ENCODE data around the gene PPM1J.
"Not testable (repeated sequence)": the region's sequence is repeated elsewhere in the genome, so short reads cannot be mapped to it uniquely, and the experiment has no call there.

The PPM1J gene

GRCh38 chr1:112735752-112736151, 20.6 kb upstream of the PPM1J start:
- no peak overlapping the region for H3K9ac ChIP-seq (ENCODE audit: low read depth in 1 of 2, low read length in 2 of 2)
- peaks cover 2 to 11% of the 10 kb centered on the region in 2 donors for H3K27me3 ChIP-seq (ENCODE audit: control insufficient read depth in 2 of 2, insufficient read depth in 2 of 2, low read length in 2 of 2)
- no peaks in the 10 kb centered on the region for H3K4me1 ChIP-seq (ENCODE audit: control insufficient read depth in 2 of 2, insufficient read depth in 2 of 2, low read length in 2 of 2)
- no peaks in the 10 kb centered on the region for H3K9me3 ChIP-seq (ENCODE audit: control insufficient read depth in 2 of 2, low read length in 2 of 2)
- H3K4me3 ChIP-seq (ENCODE audit: low read length in 2 of 2), result no peak overlapping the region
- H3K27ac ChIP-seq (ENCODE audit: low read depth in 2 of 2, low read length in 2 of 2), result no peak overlapping the region
- H3K36me3 ChIP-seq (ENCODE audit: control insufficient read depth in 2 of 2, insufficient read depth in 2 of 2, low read length in 2 of 2), result no peaks in the 10 kb centered on the region

DNA sequence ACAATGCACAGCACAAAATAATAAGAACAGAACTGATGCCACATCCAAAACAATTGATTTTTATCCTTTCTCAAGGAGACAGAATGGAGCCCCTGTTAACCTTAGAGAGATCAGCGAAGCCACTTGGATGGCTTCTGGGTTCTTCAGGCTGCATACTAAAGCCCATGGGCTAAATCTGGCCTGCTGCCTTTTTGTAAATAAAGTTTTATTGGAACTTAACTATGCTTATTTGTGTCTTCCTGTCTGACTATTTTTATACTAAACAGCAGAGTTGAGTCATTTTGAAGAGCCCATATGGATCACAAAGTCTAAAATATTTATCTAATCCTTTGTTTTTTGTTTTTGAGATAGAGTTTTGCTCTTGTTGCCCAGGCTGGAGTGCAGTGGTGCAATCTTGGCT, 16.3 kb upstream of the PPM1J start:
- Histone ChIP-seq H3K9ac (ENCODE audit: low read depth in 1 of 2, low read length in 2 of 2) (no peak overlapping the region), H3K36me3 (ENCODE audit: control insufficient read depth in 2 of 2, insufficient read depth in 2 of 2, low read length in 2 of 2) (no peaks in the 10 kb centered on the region), H3K4me3 (ENCODE audit: low read length in 2 of 2) (no peak overlapping the region), H3K4me1 (ENCODE audit: control insufficient read depth in 2 of 2, insufficient read depth in 2 of 2, low read length in 2 of 2) (no peaks in the 10 kb centered on the region), H3K27me3 (ENCODE audit: control insufficient read depth in 2 of 2, insufficient read depth in 2 of 2, low read length in 2 of 2) (peaks cover 0 to 2% of the 10 kb centered on the region in 2 donors), H3K9me3 (ENCODE audit: control insufficient read depth in 2 of 2, low read length in 2 of 2) (no peaks in the 10 kb centered on the region), H3K27ac (ENCODE audit: low read depth in 2 of 2, low read length in 2 of 2) (no peak overlapping the region)

GRCh38 chr1:112729909-112730308, 14.8 kb upstream of the PPM1J start:
- H3K4me3 ChIP-seq (ENCODE audit: low read length in 2 of 2), result no peak overlapping the region
- no peaks in the 10 kb centered on the region for H3K4me1 ChIP-seq (ENCODE audit: control insufficient read depth in 2 of 2, insufficient read depth in 2 of 2, low read length in 2 of 2)
- no peak overlapping the region for H3K27ac ChIP-seq (ENCODE audit: low read depth in 2 of 2, low read length in 2 of 2)
- H3K36me3 ChIP-seq (ENCODE audit: control insufficient read depth in 2 of 2, insufficient read depth in 2 of 2, low read length in 2 of 2), result no peaks in the 10 kb centered on the region
- peaks cover 0 to 2% of the 10 kb centered on the region in 2 donors for H3K27me3 ChIP-seq (ENCODE audit: control insufficient read depth in 2 of 2, insufficient read depth in 2 of 2, low read length in 2 of 2)
- H3K9ac ChIP-seq (ENCODE audit: low read depth in 1 of 2, low read length in 2 of 2), result no peak overlapping the region
- no peaks in the 10 kb centered on the region for H3K9me3 ChIP-seq (ENCODE audit: control insufficient read depth in 2 of 2, low read length in 2 of 2)

DNA sequence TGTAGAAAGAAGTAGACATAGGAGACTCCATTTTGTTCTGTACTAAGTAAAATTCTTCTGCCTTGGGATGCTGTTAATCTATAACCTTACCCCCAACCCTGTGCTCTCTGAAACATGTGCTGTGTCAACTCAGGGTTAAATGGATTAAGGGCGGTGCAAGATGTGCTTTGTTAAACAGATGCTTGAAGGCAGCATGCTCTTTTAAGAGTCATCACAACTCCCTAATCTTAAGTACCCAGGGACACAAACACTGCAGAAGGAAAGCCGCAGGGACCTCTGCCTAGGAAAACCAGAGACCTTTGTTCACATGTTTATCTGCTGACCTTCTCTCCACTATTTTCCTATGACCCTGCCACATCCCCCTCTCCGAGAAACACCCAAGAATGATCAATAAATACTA, 13.9 kb upstream of the PPM1J start:
- not testable (repeated sequence) for H3K9ac ChIP-seq (ENCODE audit: low read depth in 1 of 2, low read length in 2 of 2); H3K27ac ChIP-seq (ENCODE audit: low read depth in 2 of 2, low read length in 2 of 2); H3K9me3 ChIP-seq (ENCODE audit: control insufficient read depth in 2 of 2, low read length in 2 of 2); H3K27me3 ChIP-seq (ENCODE audit: control insufficient read depth in 2 of 2, insufficient read depth in 2 of 2, low read length in 2 of 2); H3K36me3 ChIP-seq (ENCODE audit: control insufficient read depth in 2 of 2, insufficient read depth in 2 of 2, low read length in 2 of 2); H3K4me3 ChIP-seq (ENCODE audit: low read length in 2 of 2); H3K4me1 ChIP-seq (ENCODE audit: control insufficient read depth in 2 of 2, insufficient read depth in 2 of 2, low read length in 2 of 2)

DNA sequence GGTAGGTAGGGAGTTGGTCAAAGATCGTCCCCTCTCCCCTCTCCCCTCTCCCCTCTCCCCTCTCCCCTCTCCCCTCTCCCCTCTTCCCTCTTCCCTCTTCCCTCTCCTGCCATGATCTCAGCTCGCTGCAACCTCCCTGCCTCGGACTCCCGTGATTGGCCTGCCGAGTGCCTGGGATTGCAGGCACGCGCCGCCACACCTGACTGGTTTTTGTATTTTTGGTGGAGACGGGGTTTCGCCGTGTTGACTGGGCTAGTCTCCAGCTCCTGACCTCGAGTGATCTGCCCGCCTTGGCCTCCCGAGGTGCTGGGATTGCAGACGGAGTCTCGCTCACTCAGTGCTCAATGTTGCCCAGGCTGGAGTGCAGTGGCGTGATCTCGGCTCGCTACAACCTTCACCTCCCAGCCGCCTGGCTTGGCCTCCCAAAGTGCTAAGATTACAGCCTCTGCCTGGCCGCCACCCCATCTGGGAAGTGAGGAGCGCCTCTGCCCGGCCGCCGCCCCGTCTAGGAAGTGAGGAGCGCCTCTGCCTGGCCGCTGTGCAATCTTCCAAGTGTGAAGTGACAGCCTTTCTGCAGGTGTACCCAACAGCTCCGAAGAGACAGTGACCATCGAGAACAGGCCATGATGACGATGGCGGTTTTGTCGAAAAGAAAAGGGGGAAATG, 13.3 kb upstream of the PPM1J start:
- not testable (repeated sequence) for H3K4me1 ChIP-seq (ENCODE audit: control insufficient read depth in 2 of 2, insufficient read depth in 2 of 2, low read length in 2 of 2); H3K27me3 ChIP-seq (ENCODE audit: control insufficient read depth in 2 of 2, insufficient read depth in 2 of 2, low read length in 2 of 2); H3K4me3 ChIP-seq (ENCODE audit: low read length in 2 of 2); H3K9me3 ChIP-seq (ENCODE audit: control insufficient read depth in 2 of 2, low read length in 2 of 2); H3K36me3 ChIP-seq (ENCODE audit: control insufficient read depth in 2 of 2, insufficient read depth in 2 of 2, low read length in 2 of 2); H3K27ac ChIP-seq (ENCODE audit: low read depth in 2 of 2, low read length in 2 of 2); H3K9ac ChIP-seq (ENCODE audit: low read depth in 1 of 2, low read length in 2 of 2)

DNA sequence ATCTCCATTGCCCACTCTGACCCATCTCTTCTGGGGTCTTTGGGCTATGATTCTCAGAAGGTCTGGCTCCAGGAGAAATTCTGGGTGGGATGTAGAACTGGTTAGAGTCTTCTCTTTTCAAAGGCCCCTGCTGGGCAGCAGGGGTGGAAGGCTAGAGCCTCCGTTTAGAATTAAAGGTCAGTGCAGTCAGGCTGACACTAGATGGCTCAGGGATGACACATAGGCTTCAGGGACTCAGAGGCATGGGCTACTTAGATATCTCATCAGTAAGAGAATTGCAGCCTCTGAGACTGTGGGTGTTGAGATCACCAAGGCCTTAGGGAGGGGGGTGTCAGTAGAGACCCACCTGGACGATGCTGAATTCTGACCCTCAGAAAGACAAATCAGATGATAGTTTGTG, 12.6 kb upstream of the PPM1J start:
- H3K36me3 ChIP-seq (ENCODE audit: control insufficient read depth in 2 of 2, insufficient read depth in 2 of 2, low read length in 2 of 2), result no peaks in the 10 kb centered on the region
- H3K27ac ChIP-seq (ENCODE audit: low read depth in 2 of 2, low read length in 2 of 2), result no peak overlapping the region
- H3K4me1 ChIP-seq (ENCODE audit: control insufficient read depth in 2 of 2, insufficient read depth in 2 of 2, low read length in 2 of 2), result no peaks in the 10 kb centered on the region
- H3K4me3 ChIP-seq (ENCODE audit: low read length in 2 of 2), result no peak overlapping the region
- H3K9me3 ChIP-seq (ENCODE audit: control insufficient read depth in 2 of 2, low read length in 2 of 2), result no peaks in the 10 kb centered on the region
- H3K9ac ChIP-seq (ENCODE audit: low read depth in 1 of 2, low read length in 2 of 2), result no peak overlapping the region
- no peaks in the 10 kb centered on the region for H3K27me3 ChIP-seq (ENCODE audit: control insufficient read depth in 2 of 2, insufficient read depth in 2 of 2, low read length in 2 of 2)

DNA sequence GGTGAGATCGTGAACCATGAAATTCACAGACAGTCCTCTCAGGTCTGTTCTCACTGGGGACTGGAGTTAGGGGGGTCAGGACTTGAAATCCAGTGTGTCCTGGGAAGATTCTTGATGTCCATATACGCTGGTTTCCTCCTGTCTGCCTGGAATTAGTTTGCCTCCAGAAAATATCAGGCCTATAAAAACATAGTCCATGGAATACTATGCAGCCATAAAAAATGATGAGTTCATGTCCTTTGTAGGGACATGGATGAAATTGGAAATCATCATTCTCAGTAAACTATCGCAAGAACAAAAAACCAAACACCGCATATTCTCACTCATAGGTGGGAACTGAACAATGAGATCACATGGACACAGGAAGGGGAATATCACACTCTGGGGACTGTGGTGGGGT, 9.1 kb upstream of the PPM1J start:
- not testable (repeated sequence) for H3K27me3 ChIP-seq (ENCODE audit: control insufficient read depth in 2 of 2, insufficient read depth in 2 of 2, low read length in 2 of 2); H3K4me1 ChIP-seq (ENCODE audit: control insufficient read depth in 2 of 2, insufficient read depth in 2 of 2, low read length in 2 of 2); H3K27ac ChIP-seq (ENCODE audit: low read depth in 2 of 2, low read length in 2 of 2); H3K9ac ChIP-seq (ENCODE audit: low read depth in 1 of 2, low read length in 2 of 2); H3K9me3 ChIP-seq (ENCODE audit: control insufficient read depth in 2 of 2, low read length in 2 of 2); H3K4me3 ChIP-seq (ENCODE audit: low read length in 2 of 2); H3K36me3 ChIP-seq (ENCODE audit: control insufficient read depth in 2 of 2, insufficient read depth in 2 of 2, low read length in 2 of 2)

DNA sequence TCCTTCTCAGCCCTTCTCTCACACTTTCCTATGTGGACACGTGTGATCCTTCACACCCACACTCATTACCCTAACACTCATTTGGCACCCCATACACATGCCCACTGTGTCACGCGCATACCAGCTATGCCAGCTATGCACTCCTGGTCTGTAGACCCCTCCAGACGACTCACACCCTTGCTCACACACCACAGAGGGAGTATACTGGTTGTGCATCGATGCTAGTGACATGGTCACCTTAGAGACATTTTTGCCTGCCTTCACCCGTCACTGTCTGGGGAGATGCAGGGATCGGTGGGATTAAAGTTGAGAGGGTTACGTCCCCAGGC, 8.3 kb upstream of the PPM1J start:
- no peak overlapping the region for H3K27ac ChIP-seq (ENCODE audit: low read depth in 2 of 2, low read length in 2 of 2)

DNA sequence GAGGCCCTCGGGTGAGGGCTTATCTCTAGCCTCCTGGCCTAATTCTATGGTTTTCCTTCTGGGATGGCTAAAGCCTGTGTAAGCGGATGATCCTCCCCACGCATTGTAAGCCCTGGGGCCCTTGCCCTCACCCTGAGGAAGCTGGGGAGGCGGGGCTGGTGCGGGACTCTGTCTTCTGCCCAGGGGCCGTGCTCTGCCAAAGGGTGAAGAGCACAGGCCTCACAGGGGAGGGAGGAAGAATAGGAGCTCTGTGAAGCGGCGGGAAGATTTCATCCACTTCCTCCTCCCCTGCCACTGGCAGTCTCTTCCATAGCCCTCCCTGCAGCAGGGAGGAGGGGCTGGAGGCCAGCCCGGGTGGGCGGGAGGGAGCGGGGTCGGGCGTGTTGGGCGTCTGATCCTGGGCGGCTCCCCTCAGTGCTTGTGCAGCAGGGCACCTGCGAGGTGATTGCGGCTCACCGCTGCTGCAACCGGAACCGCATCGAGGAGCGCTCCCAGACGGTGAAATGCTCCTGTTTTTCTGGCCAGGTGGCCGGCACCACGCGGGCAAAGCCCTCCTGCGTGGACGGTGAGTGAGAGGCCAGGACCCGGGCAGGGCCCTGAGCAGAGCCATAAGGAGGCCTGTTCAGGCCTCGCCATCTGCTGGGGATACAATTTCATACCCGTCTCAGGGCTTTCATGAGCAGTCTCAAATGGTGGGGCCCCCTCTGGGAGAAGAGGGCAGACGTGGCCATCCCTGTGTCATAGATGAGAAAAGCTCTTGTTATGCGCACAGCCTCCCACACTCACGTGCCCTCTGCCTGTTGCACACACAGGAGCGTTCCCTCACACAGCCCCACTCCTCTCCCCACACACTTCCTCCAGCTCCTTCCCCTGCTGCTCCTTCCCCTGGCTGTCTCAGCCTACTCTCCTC, 7.7 kb upstream of the PPM1J start:
- no peak overlapping the region for H3K27ac ChIP-seq (ENCODE audit: low read depth in 2 of 2, low read length in 2 of 2)

More for the DNA sequence above, 8.3 kb upstream of the PPM1J start:
- Histone ChIP-seq H3K27me3 (ENCODE audit: control insufficient read depth in 2 of 2, insufficient read depth in 2 of 2, low read length in 2 of 2) (peaks cover 3% of the 10 kb centered on the region in 2 donors), H3K4me1 (ENCODE audit: control insufficient read depth in 2 of 2, insufficient read depth in 2 of 2, low read length in 2 of 2) (peaks cover 0 to 7% of the 10 kb centered on the region in 2 donors), H3K9me3 (ENCODE audit: control insufficient read depth in 2 of 2, low read length in 2 of 2) (no peaks in the 10 kb centered on the region), H3K9ac (ENCODE audit: low read depth in 1 of 2, low read length in 2 of 2) (no peak overlapping the region), H3K4me3 (ENCODE audit: low read length in 2 of 2) (no peak overlapping the region), H3K36me3 (ENCODE audit: control insufficient read depth in 2 of 2, insufficient read depth in 2 of 2, low read length in 2 of 2) (no peaks in the 10 kb centered on the region)

GRCh38 chr1:112721966-112722524, 6.9 kb upstream of the PPM1J start:
- H3K27ac ChIP-seq (ENCODE audit: low read depth in 2 of 2, low read length in 2 of 2), result no peak overlapping the region
- H3K9ac ChIP-seq (ENCODE audit: low read depth in 1 of 2, low read length in 2 of 2), result no peak overlapping the region
- no peak overlapping the region for H3K4me3 ChIP-seq (ENCODE audit: low read length in 2 of 2)
- H3K27me3 ChIP-seq (ENCODE audit: control insufficient read depth in 2 of 2, insufficient read depth in 2 of 2, low read length in 2 of 2), result peaks cover 3% of the 10 kb centered on the region in 2 donors
- H3K36me3 ChIP-seq (ENCODE audit: control insufficient read depth in 2 of 2, insufficient read depth in 2 of 2, low read length in 2 of 2), result no peaks in the 10 kb centered on the region
- no peaks in the 10 kb centered on the region for H3K9me3 ChIP-seq (ENCODE audit: control insufficient read depth in 2 of 2, low read length in 2 of 2)
- peaks cover 0 to 7% of the 10 kb centered on the region in 2 donors for H3K4me1 ChIP-seq (ENCODE audit: control insufficient read depth in 2 of 2, insufficient read depth in 2 of 2, low read length in 2 of 2)

More for the DNA sequence above, 7.7 kb upstream of the PPM1J start:
- Histone ChIP-seq H3K4me3 (ENCODE audit: low read length in 2 of 2) (no peak overlapping the region), H3K36me3 (ENCODE audit: control insufficient read depth in 2 of 2, insufficient read depth in 2 of 2, low read length in 2 of 2) (no peaks in the 10 kb centered on the region), H3K27me3 (ENCODE audit: control insufficient read depth in 2 of 2, insufficient read depth in 2 of 2, low read length in 2 of 2) (peaks cover 3% of the 10 kb centered on the region in 2 donors), H3K4me1 (ENCODE audit: control insufficient read depth in 2 of 2, insufficient read depth in 2 of 2, low read length in 2 of 2) (peaks cover 0 to 7% of the 10 kb centered on the region in 2 donors), H3K9me3 (ENCODE audit: control insufficient read depth in 2 of 2, low read length in 2 of 2) (no peaks in the 10 kb centered on the region), H3K9ac (ENCODE audit: low read depth in 1 of 2, low read length in 2 of 2) (peak overlapping the region in 1 of 2 donors; percentile 14)
